T-helper 2 cell treated with Interferon-gamma antibody and Interleukin-4, amounts not matched to agents 5 μg/mL and 100 μg/mL, for 36 hours (primary cell): Measurements from ENCODE around the gene MYO3B.

Source experiments
- DNase-seq: peaks from one replicate; pipeline ENCODE4 v3.0.0; 2021; ENCODE audit warnings: low spot score
- H3K27ac Mint-ChIP-seq: one replicate; pipeline ENCODE4 v1.8.0; 2021; ENCODE audit warnings: mild to moderate bottlenecking, mixed read lengths
- H3K27me3 Mint-ChIP-seq: one replicate; pipeline ENCODE4 v1.8.0; 2021; ENCODE audit warnings: low read depth, mixed read lengths
- H3K36me3 Mint-ChIP-seq: one replicate; pipeline ENCODE4 v1.8.0; 2021; ENCODE audit warnings: low read depth, mixed read lengths
- H3K4me1 Mint-ChIP-seq: one replicate; pipeline ENCODE4 v1.8.0; 2021; ENCODE audit warnings: low read depth, mixed read lengths
- H3K4me3 Mint-ChIP-seq: one replicate; pipeline ENCODE4 v1.8.0; 2022; ENCODE audit warnings: mild to moderate bottlenecking, moderate library complexity, mixed read lengths
- H3K9me3 Mint-ChIP-seq: one replicate; pipeline ENCODE4 v1.8.0; 2021; ENCODE audit warnings: mixed read lengths

Gene MYO3B

GRCh38 chr2:170243898-170244297, 66.0 kb downstream of the MYO3B start:
- Mint-ChIP-seq H3K36me3 (no peaks in the 10 kb centered on the region), H3K9me3 (no peaks in the 10 kb centered on the region), H3K4me1 (no peaks in the 10 kb centered on the region), H3K4me3 (no peak overlapping the region), H3K27ac (no peak overlapping the region), H3K27me3 (peaks cover 38% of the 10 kb centered on the region)
- no peak for DNase-seq

DNA sequence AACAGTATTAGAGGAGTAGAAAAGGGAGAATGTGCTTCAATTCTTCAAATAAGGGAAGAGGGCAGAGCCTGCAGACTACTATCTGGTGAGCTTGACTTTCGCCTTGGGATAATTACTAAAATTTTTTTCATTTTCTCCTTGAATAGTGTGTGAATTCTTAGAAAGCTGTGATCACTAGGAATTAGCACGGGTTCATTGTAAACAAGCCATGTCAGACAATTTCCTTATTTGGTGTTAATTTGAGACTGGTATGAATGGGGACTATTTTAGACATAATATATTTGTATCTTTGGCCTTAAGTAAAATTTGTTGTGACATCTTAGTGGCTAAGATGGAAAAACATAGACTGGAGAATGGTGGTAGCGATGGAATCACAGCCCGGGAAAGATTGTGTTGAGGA, 66.6 kb downstream of the MYO3B start:
- no peaks in the 10 kb centered on the region for H3K4me1 Mint-ChIP-seq
- DNase-seq, result no peak
- H3K27me3 Mint-ChIP-seq, result peaks cover 36% of the 10 kb centered on the region
- no peaks in the 10 kb centered on the region for H3K9me3 Mint-ChIP-seq
- H3K4me3 Mint-ChIP-seq, result no peak overlapping the region
- H3K27ac Mint-ChIP-seq, result no peak overlapping the region
- H3K36me3 Mint-ChIP-seq, result no peaks in the 10 kb centered on the region

- Mint-ChIP-seq H3K4me1 (no peaks in the 10 kb centered on the region), H3K27me3 (peaks cover 35% of the 10 kb centered on the region)
Observed at GRCh38 chr2:170245312-170245711, 67.4 kb downstream of the MYO3B start.

DNA sequence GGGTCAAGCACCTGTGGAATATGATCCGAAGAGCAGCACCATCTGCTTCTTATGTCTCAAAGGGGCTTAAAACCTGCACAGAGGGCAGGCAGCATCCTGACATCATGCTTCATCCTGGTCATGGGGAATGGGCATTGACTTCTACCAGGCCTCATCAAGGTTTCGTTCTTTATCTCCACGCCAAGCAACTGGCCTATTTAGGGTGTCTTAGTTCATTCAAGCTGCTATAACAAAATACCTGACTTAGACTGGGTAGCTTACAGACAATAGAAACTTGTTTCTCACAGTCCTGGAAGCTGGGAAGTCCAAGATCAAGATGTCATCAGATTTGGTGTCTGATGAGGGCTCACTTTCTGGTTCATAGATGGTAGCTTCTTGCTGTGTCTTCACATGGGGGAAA, 69.4 kb downstream of the MYO3B start:
- no peaks in the 10 kb centered on the region for H3K4me1 Mint-ChIP-seq
- no peaks in the 10 kb centered on the region for H3K9me3 Mint-ChIP-seq
- H3K4me3 Mint-ChIP-seq, result no peak overlapping the region
- H3K27me3 Mint-ChIP-seq, result peaks cover 21% of the 10 kb centered on the region
- H3K36me3 Mint-ChIP-seq, result no peaks in the 10 kb centered on the region
- H3K27ac Mint-ChIP-seq, result no peak overlapping the region
- no peak for DNase-seq

More at GRCh38 chr2:170245312-170245711, 67.4 kb downstream of the MYO3B start:
- Mint-ChIP-seq H3K36me3 (no peaks in the 10 kb centered on the region), H3K4me3 (no peak overlapping the region), H3K27ac (no peak overlapping the region), H3K9me3 (no peaks in the 10 kb centered on the region)
- DNase-seq, result no peak

DNA sequence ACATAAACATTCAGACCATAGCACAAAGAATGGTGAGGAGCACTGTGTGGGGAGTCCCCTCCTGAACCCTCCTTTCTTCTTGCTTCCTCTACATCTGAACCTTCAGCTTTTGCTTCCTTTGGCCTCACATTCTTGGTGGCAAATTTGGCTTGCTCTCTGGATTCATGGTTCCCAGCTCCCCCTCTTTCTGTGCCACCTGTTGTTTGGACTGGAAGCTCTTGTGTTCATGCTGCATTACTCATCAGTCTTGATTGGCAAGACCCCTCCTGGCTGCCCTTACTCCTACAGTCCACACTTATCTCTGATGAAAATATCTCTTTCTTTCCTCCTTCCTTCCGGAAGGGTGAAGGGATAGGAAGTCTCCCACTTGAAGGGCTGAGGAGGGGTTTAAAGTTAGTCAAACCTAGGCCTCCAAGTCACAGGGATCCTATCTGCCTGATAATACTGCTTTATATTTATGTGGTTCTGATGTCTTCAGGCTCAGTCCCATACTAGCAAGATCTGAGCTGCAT, 70.0 kb downstream of the MYO3B start:
- H3K27me3 Mint-ChIP-seq, result peaks cover 23% of the 10 kb centered on the region
- DNase-seq, result no peak
- no peak overlapping the region for H3K27ac Mint-ChIP-seq
- H3K36me3 Mint-ChIP-seq, result no peaks in the 10 kb centered on the region
- no peaks in the 10 kb centered on the region for H3K9me3 Mint-ChIP-seq
- H3K4me1 Mint-ChIP-seq, result no peaks in the 10 kb centered on the region
- no peak overlapping the region for H3K4me3 Mint-ChIP-seq

DNA sequence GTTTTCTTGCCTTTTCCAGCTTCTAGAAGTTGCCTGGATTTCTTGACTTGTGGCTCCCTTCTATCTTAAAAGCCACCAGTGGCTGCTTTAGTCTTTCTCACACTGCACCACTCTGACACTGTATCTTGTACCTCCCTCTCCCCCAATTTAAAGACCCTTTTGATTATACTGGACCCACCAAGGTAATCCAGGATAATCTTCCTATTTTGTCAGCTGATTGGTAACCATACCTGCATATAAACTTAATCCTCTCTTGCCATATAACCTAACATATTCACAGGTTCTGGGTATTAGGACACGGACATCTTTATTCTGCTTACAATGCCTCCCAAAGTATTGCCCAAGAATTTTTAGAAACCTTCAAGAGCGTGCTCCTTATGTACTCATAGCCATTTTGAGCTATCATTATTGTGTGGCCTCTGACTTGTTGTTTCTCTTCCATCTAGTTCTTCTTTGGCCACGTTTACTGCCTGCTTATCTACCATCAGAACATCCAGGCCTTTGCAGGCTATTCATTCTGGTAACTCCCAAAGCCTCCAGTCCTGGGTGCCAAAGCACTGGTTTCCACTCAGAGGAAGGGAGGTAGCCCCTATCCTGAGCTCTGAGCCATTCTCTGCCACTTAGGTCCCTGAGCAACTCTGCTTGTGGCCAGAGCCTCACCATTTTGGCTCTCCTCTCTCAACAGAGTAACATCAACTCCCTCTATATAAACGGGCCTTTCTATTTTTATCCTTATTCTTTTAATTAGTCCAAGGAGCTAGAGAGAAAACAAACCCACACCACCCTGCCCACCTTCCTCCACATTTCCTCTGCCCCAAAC, 70.8 kb downstream of the MYO3B start:
- H3K4me1 Mint-ChIP-seq, result no peaks in the 10 kb centered on the region
- no peaks in the 10 kb centered on the region for H3K9me3 Mint-ChIP-seq
- H3K27me3 Mint-ChIP-seq, result peaks cover 22% of the 10 kb centered on the region
- no peak overlapping the region for H3K27ac Mint-ChIP-seq
- no peak overlapping the region for H3K4me3 Mint-ChIP-seq
- DNase-seq, result no peak
- no peaks in the 10 kb centered on the region for H3K36me3 Mint-ChIP-seq

DNA sequence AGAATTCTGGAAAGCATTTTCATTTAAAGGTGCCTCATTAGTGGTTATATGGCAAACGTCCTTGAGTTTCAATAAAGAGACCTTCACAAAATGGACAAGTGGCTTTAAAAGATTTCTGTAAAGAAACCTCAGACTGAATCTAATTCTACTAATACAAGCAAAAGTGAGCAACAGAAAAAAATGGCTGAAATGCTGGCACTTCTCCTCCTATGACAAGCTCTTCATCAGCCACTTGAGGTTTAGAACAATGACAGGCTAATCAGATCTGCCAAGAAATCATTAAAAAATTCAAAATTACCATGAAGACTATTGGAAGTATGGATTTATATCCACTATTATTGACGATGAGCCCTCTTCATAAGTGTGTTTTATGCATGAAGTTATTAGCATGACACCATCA, 71.8 kb downstream of the MYO3B start:
- H3K36me3 Mint-ChIP-seq, result no peaks in the 10 kb centered on the region
- H3K4me3 Mint-ChIP-seq, result no peak overlapping the region
- H3K27ac Mint-ChIP-seq, result no peak overlapping the region
- DNase-seq, result no peak
- no peaks in the 10 kb centered on the region for H3K9me3 Mint-ChIP-seq
- no peaks in the 10 kb centered on the region for H3K4me1 Mint-ChIP-seq
- peaks cover 20% of the 10 kb centered on the region for H3K27me3 Mint-ChIP-seq

GRCh38 chr2:170250584-170250983, 72.6 kb downstream of the MYO3B start:
- no peak overlapping the region for H3K4me3 Mint-ChIP-seq
- H3K4me1 Mint-ChIP-seq, result no peaks in the 10 kb centered on the region
- no peaks in the 10 kb centered on the region for H3K36me3 Mint-ChIP-seq
- no peak overlapping the region for H3K27ac Mint-ChIP-seq
- H3K27me3 Mint-ChIP-seq, result peaks cover 18% of the 10 kb centered on the region
- H3K9me3 Mint-ChIP-seq, result no peaks in the 10 kb centered on the region
- DNase-seq, result no peak

- Mint-ChIP-seq H3K27ac (no peak overlapping the region), H3K36me3 (no peaks in the 10 kb centered on the region), H3K27me3 (peaks cover 26% of the 10 kb centered on the region), H3K4me3 (no peak overlapping the region), H3K4me1 (no peaks in the 10 kb centered on the region), H3K9me3 (peaks cover 3% of the 10 kb centered on the region)
- no peak for DNase-seq
Observed at GRCh38 chr2:170252414-170252813, 74.5 kb downstream of the MYO3B start.

- peaks cover 3% of the 10 kb centered on the region for H3K9me3 Mint-ChIP-seq
- H3K27me3 Mint-ChIP-seq, result peaks cover 30% of the 10 kb centered on the region
- no peak overlapping the region for H3K27ac Mint-ChIP-seq
- DNase-seq, result no peak
- no peaks in the 10 kb centered on the region for H3K36me3 Mint-ChIP-seq
- H3K4me1 Mint-ChIP-seq, result no peaks in the 10 kb centered on the region
- H3K4me3 Mint-ChIP-seq, result no peak overlapping the region
Observed at GRCh38 chr2:170253721-170254230, 75.8 kb downstream of the MYO3B start.

- Mint-ChIP-seq H3K9me3 (peaks cover 3% of the 10 kb centered on the region), H3K4me3 (no peak overlapping the region), H3K4me1 (no peaks in the 10 kb centered on the region), H3K27ac (no peak overlapping the region), H3K27me3 (peaks cover 27% of the 10 kb centered on the region), H3K36me3 (no peaks in the 10 kb centered on the region)
- DNase-seq, result no peak
Observed at GRCh38 chr2:170254293-170254732, 76.4 kb downstream of the MYO3B start.

GRCh38 chr2:170255137-170255536, 77.2 kb downstream of the MYO3B start:
- no peak for DNase-seq
- H3K27me3 Mint-ChIP-seq, result peaks cover 22% of the 10 kb centered on the region
- no peaks in the 10 kb centered on the region for H3K36me3 Mint-ChIP-seq
- peaks cover 3% of the 10 kb centered on the region for H3K9me3 Mint-ChIP-seq
- H3K4me1 Mint-ChIP-seq, result no peaks in the 10 kb centered on the region
- H3K4me3 Mint-ChIP-seq, result no peak overlapping the region
- no peak overlapping the region for H3K27ac Mint-ChIP-seq

- Mint-ChIP-seq H3K27me3 (peaks cover 22% of the 10 kb centered on the region), H3K4me1 (no peaks in the 10 kb centered on the region), H3K36me3 (no peaks in the 10 kb centered on the region), H3K27ac (no peak overlapping the region), H3K4me3 (no peak overlapping the region), H3K9me3 (peaks cover 3% of the 10 kb centered on the region)
- no peak for DNase-seq
Observed at GRCh38 chr2:170255971-170256370, 78.0 kb downstream of the MYO3B start.

DNA sequence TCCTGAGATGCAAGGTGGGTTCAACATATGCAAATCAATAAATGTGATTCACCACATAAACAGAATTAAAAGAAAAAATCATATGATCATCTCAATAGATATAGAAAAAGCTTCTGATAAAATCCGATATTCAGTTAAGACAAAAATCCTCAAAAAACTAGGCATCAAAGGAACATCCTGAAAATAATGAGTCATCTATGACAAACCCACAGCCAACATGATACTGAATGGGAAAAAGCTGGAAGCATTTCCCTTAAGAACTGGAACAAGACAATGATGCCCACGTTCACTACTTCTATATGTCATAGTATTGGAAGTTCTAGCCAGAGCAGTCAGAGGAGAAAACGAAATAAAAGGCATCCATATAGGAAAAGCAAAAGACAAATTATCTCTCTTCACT, 80.4 kb downstream of the MYO3B start:
- Mint-ChIP-seq H3K36me3 (no peaks in the 10 kb centered on the region), H3K27ac (no peak overlapping the region), H3K4me1 (no peaks in the 10 kb centered on the region), H3K4me3 (no peak overlapping the region), H3K27me3 (peaks cover 19% of the 10 kb centered on the region), H3K9me3 (peaks cover 3% of the 10 kb centered on the region)
- DNase-seq, result no peak
